ENCODE data around the gene RPS21.

The RPS21 gene

GRCh38 chr20:62428396-62429295 is 41.7 kb downstream of the RPS21 start:
- DNase-seq: no peak

GRCh38 chr20:62429455-62430310 is 42.8 kb downstream of the RPS21 start:
- DNase-seq: no peak

- DNase-seq: no peak
Measured at GRCh38 chr20:62430311-62430853, 43.5 kb downstream of the RPS21 start.

- no peak for DNase-seq
Measured at GRCh38 chr20:62430866-62431447, 44.1 kb downstream of the RPS21 start.

DNA sequence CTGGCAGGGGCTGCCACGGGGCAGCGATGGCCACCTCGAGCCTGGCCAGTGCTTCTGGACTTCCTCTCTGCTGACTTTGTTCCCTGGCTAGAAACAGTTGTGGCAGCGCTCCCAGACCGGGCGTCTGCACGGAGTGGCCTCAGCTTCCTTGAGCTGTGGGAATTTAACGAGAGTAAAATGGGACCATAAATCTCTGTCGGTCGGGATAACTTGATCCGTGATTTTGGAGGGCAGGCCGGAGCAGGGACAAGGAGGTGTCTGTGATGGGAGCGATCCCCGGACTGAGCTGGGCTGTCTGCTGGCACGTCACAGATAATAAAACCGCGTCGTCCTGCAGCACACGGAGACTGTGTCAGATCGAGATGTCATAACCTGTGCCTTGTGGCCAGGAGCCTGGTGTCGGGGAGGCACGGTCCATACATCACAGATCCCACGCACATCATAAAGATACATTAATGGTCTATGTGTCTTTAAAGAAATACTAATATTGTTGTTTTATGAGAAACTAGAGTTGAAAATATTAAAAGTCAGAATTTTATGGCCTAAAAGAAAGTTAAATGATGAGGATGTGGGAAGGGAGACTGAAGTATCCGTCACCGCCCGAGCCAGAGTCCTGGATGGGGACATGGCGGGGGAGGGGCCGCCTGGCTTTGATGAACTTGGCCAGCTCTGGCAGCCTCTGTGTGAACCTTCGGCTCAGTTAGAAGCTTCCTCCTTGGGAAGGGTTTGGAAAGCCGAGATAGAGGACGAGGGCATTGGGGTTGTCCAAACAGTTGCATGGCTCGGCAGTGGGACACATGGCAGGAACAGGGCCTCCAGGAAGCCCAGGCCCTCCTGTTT is 47.0 kb downstream of the RPS21 start:
- no peak for DNase-seq

GRCh38 chr20:62436692-62437091 is 49.8 kb downstream of the RPS21 start:
- no peak for DNase-seq

- no peak for DNase-seq
Measured at GRCh38 chr20:62437496-62437895, 50.6 kb downstream of the RPS21 start.

- no peak for DNase-seq
Measured at GRCh38 chr20:62437927-62438326, 51.0 kb downstream of the RPS21 start.

Data from fibroblast of skin of right quadriceps (primary cell).